ENCODE results near the gene SPTB. TPM values are rescaled to one million over a fixed set of nuclear protein-coding genes. Genes with fewer than 3 reads are reported as not detected.

The SPTB gene
- total and polyA plus RNA-seq, 9 donors: 0.28 to 1.4 (median 0.68) TPM

- Histone ChIP-seq H3K4me1 (ENCODE audit: insufficient read depth) (peaks cover 2% of the 10 kb centered on the region), H3K36me3 (no peaks in the 10 kb centered on the region), H3K4me3 (no peak overlapping the region), H3K27me3 (no peaks in the 10 kb centered on the region), H3K9me3 (no peaks in the 10 kb centered on the region), H3K27ac (no peak overlapping the region)
- no peak for DNase-seq
- TF ChIP-seq CTCF (IDR thresholded peaks at IDR 0.05): no peak
- no peak for TF ChIP-seq EP300 (IDR thresholded peaks at IDR 0.05)
- intact Hi-C loops (cut with DNase I): no loop called here
- 45 to 54% (median 47%) methylated on average over 4 of the region's 4 CpGs for WGBS, 3 donors
Observed at GRCh38 chr14:64875350-64875749, 4.4 kb downstream of the SPTB start.

- intact Hi-C loops (cut with DNase I): no loop called here
- H3K27me3 ChIP-seq: no peaks in the 10 kb centered on the region
- no peak overlapping the region for H3K27ac ChIP-seq
- DNase-seq: no peak
- WGBS, 3 donors: 57 to 92% (median 61%) methylated on average over 3 of the region's 3 CpGs
- H3K4me1 ChIP-seq (ENCODE audit: insufficient read depth): no peaks in the 10 kb centered on the region
- H3K9me3 ChIP-seq: no peaks in the 10 kb centered on the region
- TF ChIP-seq POLR2A (IDR thresholded peaks at IDR 0.05): no peak
- TF ChIP-seq EP300 (IDR thresholded peaks at IDR 0.05): no peak
- TF ChIP-seq CTCF (IDR thresholded peaks at IDR 0.05): no peak
- no peaks in the 10 kb centered on the region for H3K36me3 ChIP-seq
- H3K4me3 ChIP-seq: no peak overlapping the region
Observed at GRCh38 chr14:64873506-64874219, 6.0 kb downstream of the SPTB start.

GRCh38 chr14:64871344-64871743 lies 8.4 kb downstream of the SPTB start:
- no peak for TF ChIP-seq EP300 (IDR thresholded peaks at IDR 0.05)
- TF ChIP-seq POLR2A (IDR thresholded peaks at IDR 0.05): no peak
- TF ChIP-seq CTCF (IDR thresholded peaks at IDR 0.05): no peak
- Histone ChIP-seq H3K4me3 (no peak overlapping the region), H3K27me3 (no peaks in the 10 kb centered on the region), H3K36me3 (no peaks in the 10 kb centered on the region), H3K4me1 (ENCODE audit: insufficient read depth) (no peaks in the 10 kb centered on the region), H3K9me3 (no peaks in the 10 kb centered on the region), H3K27ac (no peak overlapping the region)
- intact Hi-C loops (cut with DNase I): no loop called here
- no peak for DNase-seq
- WGBS, 3 donors: 59 to 66% (median 60%) methylated on average over 2 of the region's 2 CpGs

GRCh38 chr14:64870160-64870559 lies 9.5 kb downstream of the SPTB start:
- H3K4me3 ChIP-seq: no peak overlapping the region
- intact Hi-C loops (cut with DNase I): no loop called here
- H3K36me3 ChIP-seq: no peaks in the 10 kb centered on the region
- no peaks in the 10 kb centered on the region for H3K9me3 ChIP-seq
- no peak for DNase-seq
- no peaks in the 10 kb centered on the region for H3K4me1 ChIP-seq (ENCODE audit: insufficient read depth)
- H3K27ac ChIP-seq: no peak overlapping the region
- 85 to 88% (median 86%) methylated on average over 2 of the region's 2 CpGs for WGBS, 3 donors
- no peak for TF ChIP-seq CTCF (IDR thresholded peaks at IDR 0.05)
- TF ChIP-seq POLR2A (IDR thresholded peaks at IDR 0.05): no peak
- TF ChIP-seq EP300 (IDR thresholded peaks at IDR 0.05): no peak
- no peaks in the 10 kb centered on the region for H3K27me3 ChIP-seq
